HL-60 (cell line): ENCODE results near the gene HMGA1.

Source experiments
- GABPA ChIP-seq: IDR thresholded peaks from 2 replicates; pipeline ENCODE4 v1.6.1; 2012; ENCODE audit warnings: low read depth
- POLR2AphosphoS5 ChIP-seq: IDR thresholded peaks from 2 replicates; pipeline ENCODE4 v1.6.1; 2012; ENCODE audit warnings: low read depth
- REST ChIP-seq: IDR thresholded peaks from 2 replicates; pipeline ENCODE4 v1.6.1; 2012; ENCODE audit warnings: low read depth; ENCODE audit not compliant: insufficient replicate concordance
- SPI1 ChIP-seq: IDR thresholded peaks from 2 replicates; pipeline ENCODE4 v1.6.1; 2012; ENCODE audit warnings: low read depth, mild to moderate bottlenecking, borderline replicate concordance
- TF ChIP-seq, protein P1 (sequence below): IDR thresholded peaks from one replicate; pipeline ENCODE4 v1.5.1; 2011; ENCODE audit warnings: low read length, control low read depth, inconsistent platforms; ENCODE audit not compliant: insufficient read depth

- TF ChIP-seq, protein P1, sequence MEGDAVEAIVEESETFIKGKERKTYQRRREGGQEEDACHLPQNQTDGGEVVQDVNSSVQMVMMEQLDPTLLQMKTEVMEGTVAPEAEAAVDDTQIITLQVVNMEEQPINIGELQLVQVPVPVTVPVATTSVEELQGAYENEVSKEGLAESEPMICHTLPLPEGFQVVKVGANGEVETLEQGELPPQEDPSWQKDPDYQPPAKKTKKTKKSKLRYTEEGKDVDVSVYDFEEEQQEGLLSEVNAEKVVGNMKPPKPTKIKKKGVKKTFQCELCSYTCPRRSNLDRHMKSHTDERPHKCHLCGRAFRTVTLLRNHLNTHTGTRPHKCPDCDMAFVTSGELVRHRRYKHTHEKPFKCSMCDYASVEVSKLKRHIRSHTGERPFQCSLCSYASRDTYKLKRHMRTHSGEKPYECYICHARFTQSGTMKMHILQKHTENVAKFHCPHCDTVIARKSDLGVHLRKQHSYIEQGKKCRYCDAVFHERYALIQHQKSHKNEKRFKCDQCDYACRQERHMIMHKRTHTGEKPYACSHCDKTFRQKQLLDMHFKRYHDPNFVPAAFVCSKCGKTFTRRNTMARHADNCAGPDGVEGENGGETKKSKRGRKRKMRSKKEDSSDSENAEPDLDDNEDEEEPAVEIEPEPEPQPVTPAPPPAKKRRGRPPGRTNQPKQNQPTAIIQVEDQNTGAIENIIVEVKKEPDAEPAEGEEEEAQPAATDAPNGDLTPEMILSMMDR, result no peak
- TF ChIP-seq POLR2AphosphoS5 (no peak), REST (no peak), GABPA (no peak), SPI1 (no peak)
Observed at GRCh38 chr6:34227761-34228421, 8.8 kb upstream of the HMGA1 start.
